Keratinocyte (primary cell): ENCODE measurements around the gene GPC3. TPM values are rescaled to one million over a fixed set of nuclear protein-coding genes. Genes with fewer than 3 reads are reported as not detected.

Experiments
- DNase-seq: peaks from one replicate; pipeline ENCODE4 v3.0.0-alpha.2; 2011; ENCODE audit warnings: low read depth, missing footprints, low spot score
- FAIRE-seq: peaks from 2 replicates; lab custom pipeline; 2011; peaks lifted over from hg19 to GRCh38; lab: Jason Lieb, UNC
- H2AFZ ChIP-seq: 2 replicates; pipeline ENCODE4 v1.6.0; 2012; ENCODE audit warnings: low read length, control low read depth, inconsistent platforms; ENCODE audit not compliant: control insufficient read depth
- H3K27ac ChIP-seq: 2 replicates; pipeline ENCODE4 v1.5.1; 2011; ENCODE audit warnings: low read length; ENCODE audit not compliant: control insufficient read depth, insufficient read depth
- H3K27me3 ChIP-seq: 3 replicates; pipeline ENCODE4 v1.6.0; 2011; ENCODE audit warnings: low read length; ENCODE audit not compliant: control insufficient read depth, insufficient read depth; ENCODE audit errors: extremely low read depth
- H3K36me3 ChIP-seq, 2 experiments: 2 replicates in 1 of 2; 3 replicates in 1 of 2; pipeline ENCODE4 v1.5.1; 2011; ENCODE audit warnings: low read length in 2 of 2, mild to moderate bottlenecking in 1 of 2; ENCODE audit not compliant: control insufficient read depth in 2 of 2, insufficient read depth in 2 of 2; ENCODE audit errors: extremely low read depth in 1 of 2
- H3K4me1 ChIP-seq: 3 replicates; pipeline ENCODE4 v1.5.1; 2011; ENCODE audit warnings: low read length; ENCODE audit not compliant: control insufficient read depth, insufficient read depth; ENCODE audit errors: extremely low read depth
- H3K4me2 ChIP-seq: 3 replicates; pipeline ENCODE4 v1.6.0; 2011; ENCODE audit warnings: low read depth, low read length; ENCODE audit not compliant: control insufficient read depth, insufficient read depth; ENCODE audit errors: extremely low read depth
- H3K4me3 ChIP-seq, 3 experiments: fragments of 200-600 bp in 1 of 3; sonication (generic) in 1 of 3; 2 replicates in 2 of 3; 3 replicates in 1 of 3; pipeline ENCODE4 v1.5.1; 2011 to 2016; ENCODE audit warnings: low read length in 3 of 3, mild to moderate bottlenecking in 3 of 3, control low read depth in 2 of 3, inconsistent platforms in 1 of 3, low read depth in 1 of 3, mixed read lengths in 1 of 3, mixed run types in 1 of 3, moderate library complexity in 1 of 3; ENCODE audit not compliant: control insufficient read depth in 2 of 3, insufficient read depth in 2 of 3; ENCODE audit errors: extremely low read depth in 1 of 3
- H3K79me2 ChIP-seq: 2 replicates; pipeline ENCODE4 v1.6.0; 2012; ENCODE audit warnings: low read length; ENCODE audit not compliant: control insufficient read depth, insufficient read depth
- H3K9ac ChIP-seq: 3 replicates; pipeline ENCODE4 v1.6.0; 2011; ENCODE audit warnings: low read length; ENCODE audit not compliant: control insufficient read depth, insufficient read depth; ENCODE audit errors: extremely low read depth
- H3K9me1 ChIP-seq: 3 replicates; pipeline ENCODE4 v1.6.0; 2011; ENCODE audit warnings: low read length; ENCODE audit not compliant: control insufficient read depth, insufficient read depth; ENCODE audit errors: extremely low read depth
- H3K9me3 ChIP-seq: 2 replicates; pipeline ENCODE4 v1.5.1; 2012; ENCODE audit warnings: low read depth, low read length; ENCODE audit not compliant: control insufficient read depth
- H4K20me1 ChIP-seq: 3 replicates; pipeline ENCODE4 v1.6.0; 2011; ENCODE audit warnings: low read length; ENCODE audit not compliant: control insufficient read depth, insufficient read depth; ENCODE audit errors: extremely low read depth
- EZH2 ChIP-seq: IDR thresholded peaks from one replicate; pipeline ENCODE4 v1.6.1; 2012; ENCODE audit warnings: inconsistent platforms, mild to moderate bottlenecking, low read length, moderate library complexity
- dilution Hi-C: fragments of 300-500 bp; cut with MboI; formaldehyde crosslinking; loops from one replicate; pipeline ENCODE4 v1.7.0; 2020; ENCODE audit warnings: low sequenced_read_pairs; ENCODE audit not compliant: extremely low pct_ligation_motif_present
- polyA plus RNA-seq, 5 experiments: library from polyadenylated mRNA; depleted of rRNA in 3 of 5; stranded (reverse) in 3 of 5; stranded (forward) in 1 of 5; unstranded in 1 of 5; fragments of >200 nt; gene quantifications; 1 replicate in 1 of 5; 2 replicates in 3 of 5; 3 replicates in 1 of 5; pipeline versions ENCODE4 v1.2.1 to v1.2.3, GENCODE V29; 2011 to 2012; ENCODE audit warnings: missing spikeins in 2 of 5, low read depth in 1 of 5, low replicate concordance in 1 of 5
- TF ChIP-seq, protein P1 (sequence below), 3 experiments: IDR thresholded peaks in 1 of 3; conservative IDR thresholded peaks in 1 of 3; optimal IDR thresholded peaks in 1 of 3; 2 replicates in 2 of 3; 3 replicates in 1 of 3; pipeline versions ENCODE3 to v1.5.1; 2011; ENCODE audit warnings: low read length in 3 of 3, mild to moderate bottlenecking in 3 of 3, moderate library complexity in 2 of 3, control low read depth in 1 of 3, inconsistent platforms in 1 of 3; ENCODE audit not compliant: insufficient read depth in 2 of 3; ENCODE audit errors: extremely low read depth in 1 of 3

Gene GPC3
- polyA plus RNA-seq, 1 donor (not counting 4 experiments of a cell fraction or from before 2014, with no cell fraction given): 0.03 TPM

DNA sequence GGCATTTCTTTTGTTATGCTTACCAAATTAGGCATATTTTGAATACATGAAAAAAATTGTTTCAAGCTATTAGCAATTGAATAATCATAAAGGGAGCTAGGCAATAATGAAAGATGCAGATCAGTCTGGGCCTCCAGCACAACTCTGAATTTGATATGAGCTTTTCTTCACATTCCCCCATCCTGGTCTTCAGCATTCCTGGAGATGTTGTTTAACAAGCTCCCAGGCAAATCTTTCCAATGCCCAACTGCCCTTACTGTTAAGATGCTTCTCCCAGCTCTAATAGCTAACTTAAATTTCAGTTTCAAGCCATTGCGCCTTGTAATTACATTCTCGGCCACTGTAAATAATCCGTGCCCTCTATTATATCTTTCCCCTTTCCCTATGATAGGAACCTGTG, 19.2 kb downstream of the GPC3 start:
- Histone ChIP-seq H3K79me2 (no peaks in the 10 kb centered on the region), H4K20me1 (no peaks in the 10 kb centered on the region), H3K9me3 (no peaks in the 10 kb centered on the region), H3K4me1 (no peaks in the 10 kb centered on the region), H3K36me3 (no peaks in the 10 kb centered on the region), H3K27me3 (no peaks in the 10 kb centered on the region), H3K9ac (no peak overlapping the region), H3K4me2 (no peak overlapping the region), H3K4me3 (no peak overlapping the region), H3K9me1 (no peaks in the 10 kb centered on the region), H2AFZ (no peak overlapping the region), H3K27ac (no peak overlapping the region)
- TF ChIP-seq EZH2: no peak
- TF ChIP-seq, protein P1, sequence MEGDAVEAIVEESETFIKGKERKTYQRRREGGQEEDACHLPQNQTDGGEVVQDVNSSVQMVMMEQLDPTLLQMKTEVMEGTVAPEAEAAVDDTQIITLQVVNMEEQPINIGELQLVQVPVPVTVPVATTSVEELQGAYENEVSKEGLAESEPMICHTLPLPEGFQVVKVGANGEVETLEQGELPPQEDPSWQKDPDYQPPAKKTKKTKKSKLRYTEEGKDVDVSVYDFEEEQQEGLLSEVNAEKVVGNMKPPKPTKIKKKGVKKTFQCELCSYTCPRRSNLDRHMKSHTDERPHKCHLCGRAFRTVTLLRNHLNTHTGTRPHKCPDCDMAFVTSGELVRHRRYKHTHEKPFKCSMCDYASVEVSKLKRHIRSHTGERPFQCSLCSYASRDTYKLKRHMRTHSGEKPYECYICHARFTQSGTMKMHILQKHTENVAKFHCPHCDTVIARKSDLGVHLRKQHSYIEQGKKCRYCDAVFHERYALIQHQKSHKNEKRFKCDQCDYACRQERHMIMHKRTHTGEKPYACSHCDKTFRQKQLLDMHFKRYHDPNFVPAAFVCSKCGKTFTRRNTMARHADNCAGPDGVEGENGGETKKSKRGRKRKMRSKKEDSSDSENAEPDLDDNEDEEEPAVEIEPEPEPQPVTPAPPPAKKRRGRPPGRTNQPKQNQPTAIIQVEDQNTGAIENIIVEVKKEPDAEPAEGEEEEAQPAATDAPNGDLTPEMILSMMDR (optimal IDR thresholded peaks at IDR 0.05 in 1 of 3, IDR thresholded peaks at IDR 0.05 in 1 of 3, conservative IDR thresholded peaks at IDR 0.05 in 1 of 3; ENCODE audit: extremely low read depth in 1 of 3, insufficient read depth in 2 of 3, low read length in 3 of 3): no peak
- DNase-seq: no peak
- dilution Hi-C loops: no loop called here
- no peak for FAIRE-seq

DNA sequence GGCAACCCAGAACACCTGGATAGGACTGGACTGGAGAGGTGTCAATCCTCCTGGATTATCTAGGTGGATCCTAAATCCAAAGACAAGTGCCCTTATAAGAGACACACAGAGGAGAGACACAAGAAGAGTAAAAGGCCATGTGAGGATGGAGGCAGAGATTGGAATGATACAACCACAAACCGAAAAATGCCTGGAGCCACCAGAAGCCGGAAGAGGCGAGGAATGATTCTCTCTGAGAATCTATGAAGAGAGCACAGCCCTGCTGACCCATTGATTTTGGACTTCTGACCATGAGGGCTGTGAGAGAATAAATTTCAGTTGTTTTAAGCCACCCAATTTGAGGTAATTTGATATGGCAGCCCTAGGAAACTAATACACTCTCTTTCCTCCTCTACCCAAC, 20.1 kb downstream of the GPC3 start:
- FAIRE-seq (no peak), DNase-seq (no peak)
- no peak for TF ChIP-seq EZH2
- TF ChIP-seq, protein P1 (optimal IDR thresholded peaks at IDR 0.05 in 1 of 3, IDR thresholded peaks at IDR 0.05 in 1 of 3, conservative IDR thresholded peaks at IDR 0.05 in 1 of 3; ENCODE audit: extremely low read depth in 1 of 3, insufficient read depth in 2 of 3, low read length in 3 of 3): no peak
- Histone ChIP-seq H3K9ac (no peak overlapping the region), H4K20me1 (no peaks in the 10 kb centered on the region), H3K9me1 (no peaks in the 10 kb centered on the region), H3K27me3 (no peaks in the 10 kb centered on the region), H3K4me1 (no peaks in the 10 kb centered on the region), H3K27ac (no peak overlapping the region), H3K4me2 (no peak overlapping the region), H2AFZ (no peak overlapping the region), H3K9me3 (no peaks in the 10 kb centered on the region), H3K79me2 (no peaks in the 10 kb centered on the region), H3K4me3 (no peak overlapping the region), H3K36me3 (no peaks in the 10 kb centered on the region)
- dilution Hi-C loops: no loop called here
